GM19455 (cell line): ENCODE results near the gene MRGPRD.

Source experiments
- ATAC-seq: cut with Tn5 transposase; IDR thresholded peaks from one replicate; pipeline ENCODE4 v1.9.1; 2021; ENCODE audit not compliant: unreplicated experiment

The MRGPRD gene, protein sequence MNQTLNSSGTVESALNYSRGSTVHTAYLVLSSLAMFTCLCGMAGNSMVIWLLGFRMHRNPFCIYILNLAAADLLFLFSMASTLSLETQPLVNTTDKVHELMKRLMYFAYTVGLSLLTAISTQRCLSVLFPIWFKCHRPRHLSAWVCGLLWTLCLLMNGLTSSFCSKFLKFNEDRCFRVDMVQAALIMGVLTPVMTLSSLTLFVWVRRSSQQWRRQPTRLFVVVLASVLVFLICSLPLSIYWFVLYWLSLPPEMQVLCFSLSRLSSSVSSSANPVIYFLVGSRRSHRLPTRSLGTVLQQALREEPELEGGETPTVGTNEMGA

DNA sequence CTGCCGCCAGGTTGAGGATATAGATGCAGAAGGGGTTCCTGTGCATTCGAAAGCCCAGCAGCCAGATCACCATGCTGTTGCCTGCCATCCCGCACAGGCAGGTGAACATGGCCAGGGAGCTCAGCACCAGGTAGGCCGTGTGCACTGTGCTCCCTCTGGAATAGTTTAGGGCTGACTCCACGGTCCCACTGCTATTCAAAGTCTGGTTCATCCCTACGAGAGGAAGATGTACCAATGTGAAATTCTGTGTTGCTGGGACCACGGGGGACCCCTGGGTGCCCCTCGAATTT, at the start of gene MRGPRD:
Gene MRGPRD, minus strand, starts transcription at position 211 of the 290 bp plus-strand sequence. Its CDS starts 0 bp downstream, at position 211.
- ATAC-seq, result no peak

DNA sequence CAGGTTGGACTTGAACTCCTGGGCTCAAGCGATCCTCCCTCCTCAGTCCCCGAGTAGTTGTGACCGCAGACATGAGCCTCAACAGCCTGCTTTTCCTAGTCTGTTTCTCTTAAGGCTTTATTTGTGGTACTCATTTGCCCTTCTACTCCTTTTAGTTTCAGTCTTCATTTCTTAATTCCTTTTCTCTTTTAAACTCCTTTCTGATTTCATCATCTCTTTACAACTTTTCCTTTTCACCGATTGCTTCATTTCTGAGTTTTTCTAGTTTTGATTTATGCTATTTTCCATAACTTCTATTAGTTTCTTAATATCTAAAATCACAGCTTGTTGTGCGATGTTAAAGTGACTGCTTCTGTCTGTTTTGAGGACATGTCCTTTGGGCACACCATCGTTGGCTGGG, 49.5 kb upstream of the MRGPRD start:
- no peak for ATAC-seq

DNA sequence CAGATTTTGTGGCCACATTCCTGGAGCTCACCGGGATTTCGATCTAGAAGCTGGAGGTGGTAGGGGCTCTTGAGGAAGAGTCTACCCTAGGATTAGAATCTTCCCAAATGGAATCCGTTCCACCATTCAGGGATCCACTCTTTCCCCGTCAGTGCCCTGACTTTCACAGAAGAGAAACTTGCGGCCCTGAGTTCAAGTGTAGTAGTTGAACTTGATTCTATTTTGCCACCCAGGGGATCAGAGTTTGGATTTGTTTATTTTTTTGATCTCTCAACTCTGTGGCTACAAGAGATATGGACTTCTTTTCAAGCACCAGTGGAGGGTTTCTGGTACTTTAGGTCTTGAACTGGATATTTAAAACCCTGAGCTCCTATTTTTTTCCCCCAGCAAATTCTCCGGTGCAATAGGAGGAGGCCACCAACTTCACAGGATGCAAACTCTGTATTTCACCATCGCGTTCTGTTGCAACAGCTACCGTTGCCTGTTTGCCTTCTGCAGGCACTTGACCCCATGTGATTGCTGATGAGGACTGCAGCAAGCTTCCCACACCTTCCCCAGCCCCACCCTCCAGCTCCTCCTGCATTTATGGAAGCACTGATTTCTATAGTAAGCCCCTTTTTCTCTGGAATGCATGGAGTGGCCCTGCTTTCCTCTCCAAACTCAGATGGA, 47.1 kb upstream of the MRGPRD start:
- ATAC-seq, result no peak

DNA sequence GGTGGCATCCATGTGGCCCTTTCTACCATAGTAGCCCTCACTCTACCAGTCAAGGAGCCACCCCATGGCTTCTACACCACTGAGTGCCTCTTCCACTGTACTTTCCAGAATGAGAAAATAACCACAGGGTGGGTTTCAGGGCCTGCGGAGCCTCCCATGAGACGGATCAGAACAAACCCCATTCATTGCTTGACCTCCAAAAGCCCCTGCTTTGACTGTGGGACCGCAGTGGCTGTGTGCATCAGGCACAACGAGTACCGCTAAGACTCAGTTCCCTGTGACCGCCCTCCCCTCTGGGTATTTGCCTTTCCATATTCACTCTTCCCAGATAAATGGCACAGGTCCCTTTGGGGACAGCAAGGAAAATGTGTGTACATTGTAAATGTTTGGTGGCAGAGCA, 43.7 kb upstream of the MRGPRD start:
- ATAC-seq, result no peak

DNA sequence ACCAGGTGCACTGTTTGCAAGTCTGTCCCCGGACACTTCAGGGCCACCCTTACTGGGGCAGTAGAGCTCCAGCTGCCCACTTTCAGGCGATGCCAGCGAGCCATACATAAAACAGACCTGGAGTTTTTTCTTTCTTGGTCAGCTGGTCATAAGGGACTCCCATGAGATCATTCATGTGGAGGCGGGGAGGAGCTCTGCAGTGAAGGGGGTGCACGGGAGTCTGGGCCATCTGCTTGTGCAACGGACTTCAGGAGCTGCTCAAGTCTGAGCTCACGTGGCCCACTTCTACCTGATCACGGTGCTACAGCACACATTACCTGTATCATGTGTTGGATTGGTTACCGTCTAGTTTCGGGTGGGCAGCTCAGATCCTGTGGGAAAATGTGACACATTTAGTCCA, 41.5 kb upstream of the MRGPRD start:
- no peak for ATAC-seq

DNA sequence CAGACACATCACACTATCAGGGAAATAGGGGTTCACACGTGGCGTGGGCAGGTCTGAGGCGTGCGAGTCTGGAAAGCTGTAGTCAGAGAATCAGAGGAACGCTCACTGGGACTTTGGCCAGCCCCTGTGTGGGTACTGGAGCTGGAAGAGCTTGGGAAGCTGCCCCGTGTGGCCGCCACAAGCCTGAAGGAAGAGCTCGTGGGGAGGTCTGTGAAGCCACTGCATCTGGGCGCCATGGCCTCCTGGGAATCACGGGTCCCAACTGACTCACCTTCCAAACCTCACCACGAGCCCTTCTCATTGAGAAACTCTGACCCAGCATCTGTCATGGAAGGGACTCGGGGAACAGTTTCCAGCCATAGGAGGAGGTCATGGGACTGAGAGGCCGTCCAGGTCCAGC, 38.1 kb upstream of the MRGPRD start:
- ATAC-seq, result no peak

DNA sequence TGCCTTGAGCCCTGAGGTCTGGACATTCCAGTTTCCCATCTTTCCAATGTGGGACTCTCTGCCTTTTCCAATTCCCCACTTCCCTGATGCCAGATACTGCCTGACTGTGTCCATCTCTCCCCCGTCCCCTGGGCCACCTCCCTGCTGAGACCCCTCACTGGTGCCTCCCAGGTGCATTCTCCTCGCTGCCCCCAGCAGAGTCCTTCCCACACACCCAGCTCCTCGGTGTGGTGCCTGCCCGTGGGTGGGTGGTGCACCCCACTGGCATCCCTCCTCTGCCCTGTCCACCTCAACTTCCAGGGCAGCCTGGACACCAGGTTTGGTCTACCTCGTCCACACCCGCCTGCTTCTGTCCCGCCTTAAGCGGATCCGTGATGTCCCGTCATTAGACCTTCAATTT, 37.2 kb upstream of the MRGPRD start:
- ATAC-seq, result no peak

DNA sequence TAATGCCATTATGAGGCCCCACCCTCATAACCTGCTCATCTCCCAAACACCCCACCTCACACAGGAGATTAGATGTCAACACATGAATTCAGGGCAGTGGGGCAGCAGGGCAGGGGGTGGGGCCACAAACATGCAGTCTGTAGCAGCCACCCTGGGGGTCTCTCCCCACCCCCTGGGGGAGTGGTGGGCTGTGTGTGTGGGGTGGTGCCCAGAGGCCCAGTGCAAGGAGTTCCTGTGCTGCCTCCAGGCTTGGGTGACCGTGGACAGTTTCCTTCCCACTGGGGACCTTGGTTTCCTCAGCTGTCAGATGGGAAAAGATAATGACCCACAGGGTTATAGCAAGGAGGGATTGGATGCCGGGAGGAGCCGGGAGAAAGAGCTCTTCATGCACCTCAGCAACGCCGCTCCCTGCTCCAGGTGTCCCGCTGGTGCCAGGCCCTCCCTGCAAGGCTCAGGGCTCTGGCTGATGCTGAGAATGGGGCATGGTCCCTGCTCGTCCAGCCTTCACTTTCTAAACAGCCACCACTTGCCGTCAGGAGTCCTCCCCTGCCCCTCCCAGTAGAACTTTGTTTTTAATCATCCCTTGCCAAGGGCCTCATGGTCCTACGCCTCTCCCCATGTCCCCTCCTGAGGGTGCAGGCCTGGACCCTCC, 34.2 kb upstream of the MRGPRD start:
- no peak for ATAC-seq

DNA sequence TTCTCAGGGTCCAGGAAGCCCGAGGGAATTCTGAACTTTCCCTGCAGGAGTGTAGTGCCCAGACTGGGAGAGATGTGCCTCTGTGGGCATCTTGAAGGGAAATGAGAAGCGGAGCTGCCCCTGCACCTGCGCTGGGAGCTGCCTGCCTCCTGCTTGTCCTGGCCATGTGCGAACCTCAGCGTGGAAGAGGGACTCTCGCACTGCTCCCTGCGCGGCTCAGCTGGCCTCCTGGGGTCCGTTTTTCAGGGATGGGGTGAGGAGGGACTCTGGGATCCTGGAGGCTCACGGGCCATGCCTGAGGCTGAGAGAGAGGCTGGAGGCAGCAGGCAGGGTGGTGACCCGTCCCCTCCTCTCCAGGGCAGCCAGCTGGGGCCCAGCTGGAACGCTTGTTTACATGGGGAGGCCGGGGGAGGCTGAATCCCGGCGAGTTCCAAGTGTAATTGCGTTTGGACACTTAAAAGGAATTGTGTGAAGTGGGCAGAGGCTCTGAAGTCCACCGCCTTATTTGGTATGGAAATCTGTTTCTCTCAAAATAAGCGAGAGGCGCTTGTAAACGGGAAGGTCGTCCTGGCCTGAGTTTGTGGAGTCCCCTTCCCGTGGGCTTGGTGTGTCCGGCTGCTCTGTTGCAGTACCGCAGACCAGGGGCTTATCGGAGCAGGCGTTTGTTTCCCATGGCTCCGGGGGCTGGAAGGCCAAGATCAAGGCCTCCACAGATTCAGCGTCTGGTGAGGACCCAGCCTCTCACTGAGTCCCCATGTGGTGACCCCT, 33.5 kb upstream of the MRGPRD start:
- no peak for ATAC-seq

DNA sequence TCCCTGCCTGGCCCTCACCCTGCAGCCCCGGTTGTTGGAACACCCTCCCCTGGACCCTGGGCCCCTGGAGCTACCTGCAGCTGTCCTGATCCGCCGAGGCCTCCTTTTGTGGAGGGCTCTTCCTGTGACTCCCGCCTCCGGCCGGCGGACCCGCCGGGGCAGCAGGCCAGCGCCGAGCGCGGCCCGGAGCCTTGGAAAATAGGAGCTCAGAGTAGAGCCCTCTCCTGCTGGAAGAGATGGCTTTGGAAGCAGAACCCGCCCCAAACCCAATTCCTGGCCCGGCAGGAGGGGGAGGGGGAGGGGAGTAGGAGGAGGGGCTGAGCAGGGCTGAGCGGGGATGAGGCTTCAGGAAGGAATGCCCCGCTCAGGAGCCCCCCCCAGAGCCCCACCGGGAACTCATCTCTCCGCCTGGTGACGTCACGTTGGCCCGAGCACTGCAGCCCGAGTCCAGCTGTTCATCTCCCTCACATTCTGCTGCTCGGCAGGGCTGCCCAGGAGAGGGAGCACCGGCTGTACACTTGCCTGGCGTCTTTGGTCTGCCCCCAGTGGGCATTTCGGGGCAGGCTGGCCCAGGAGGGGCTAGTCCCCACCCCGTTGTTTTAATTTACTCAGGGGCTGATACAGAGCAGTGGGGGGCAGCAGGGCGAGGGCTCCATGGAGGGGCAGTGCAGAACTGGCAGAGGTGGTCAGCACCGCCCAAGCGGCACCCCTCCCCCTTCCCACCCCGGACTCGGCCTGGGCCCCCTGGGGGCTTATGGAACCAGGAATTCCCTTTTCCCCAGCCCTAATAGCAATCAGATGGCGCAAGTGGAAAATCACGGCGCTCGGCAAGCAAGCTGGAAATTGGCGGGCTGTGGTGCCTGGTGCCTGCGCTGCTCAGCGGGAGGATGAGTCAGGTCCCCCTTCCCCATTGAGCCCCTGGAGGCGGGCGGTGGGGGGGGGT, 32.5 kb upstream of the MRGPRD start, which contains the start of gene MRGPRF:
Gene MRGPRF, minus strand, starts transcription at position 238 of the 943 bp plus-strand sequence. CDS start 3,345 bp downstream, outside the sequence.
- ATAC-seq, result no peak

DNA sequence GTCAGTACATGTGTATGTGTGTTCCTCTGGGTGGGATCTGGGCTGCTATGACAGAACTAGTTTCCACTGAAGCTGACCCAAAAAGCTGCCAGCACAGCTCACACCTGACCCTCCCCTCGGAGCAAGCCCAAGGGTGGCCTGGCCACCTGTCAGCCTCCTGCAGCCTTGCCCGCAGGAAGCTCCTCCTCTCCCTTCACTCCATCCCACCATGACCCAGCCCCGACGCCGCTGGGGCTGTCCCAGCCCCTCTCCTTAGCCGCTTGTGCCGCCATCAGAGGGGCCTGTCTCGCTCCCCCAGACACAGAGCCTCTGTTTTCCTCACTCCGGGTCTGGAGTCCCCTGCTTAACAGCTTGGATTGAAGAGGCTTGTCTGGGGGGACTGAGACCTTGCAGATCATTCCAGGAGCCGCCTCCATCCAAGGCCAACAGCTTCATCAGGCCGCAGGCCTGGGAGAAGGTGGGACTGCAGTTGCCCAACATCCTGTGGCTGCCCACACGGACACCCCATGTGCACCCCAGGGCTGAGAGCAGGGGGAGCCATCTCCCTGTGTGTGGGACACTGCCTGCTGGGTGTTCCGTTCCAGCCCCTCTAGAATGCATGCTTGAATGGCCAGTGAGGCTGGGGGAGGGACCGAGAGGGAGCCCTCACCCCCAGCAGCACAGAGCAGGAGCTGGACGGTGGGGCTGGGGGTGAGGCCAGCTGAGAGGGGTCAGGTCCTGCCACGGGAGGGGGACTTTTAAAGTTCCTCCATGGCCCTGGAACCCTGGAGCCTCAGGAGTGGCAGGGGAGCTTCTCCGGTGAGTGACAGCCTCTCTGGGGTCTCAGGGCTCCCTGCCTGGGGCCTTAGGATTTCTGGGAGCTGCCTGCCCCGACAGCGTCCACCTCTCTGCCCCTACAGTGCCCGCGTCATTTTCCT, 31.6 kb upstream of the MRGPRD start:
- ATAC-seq, result no peak

DNA sequence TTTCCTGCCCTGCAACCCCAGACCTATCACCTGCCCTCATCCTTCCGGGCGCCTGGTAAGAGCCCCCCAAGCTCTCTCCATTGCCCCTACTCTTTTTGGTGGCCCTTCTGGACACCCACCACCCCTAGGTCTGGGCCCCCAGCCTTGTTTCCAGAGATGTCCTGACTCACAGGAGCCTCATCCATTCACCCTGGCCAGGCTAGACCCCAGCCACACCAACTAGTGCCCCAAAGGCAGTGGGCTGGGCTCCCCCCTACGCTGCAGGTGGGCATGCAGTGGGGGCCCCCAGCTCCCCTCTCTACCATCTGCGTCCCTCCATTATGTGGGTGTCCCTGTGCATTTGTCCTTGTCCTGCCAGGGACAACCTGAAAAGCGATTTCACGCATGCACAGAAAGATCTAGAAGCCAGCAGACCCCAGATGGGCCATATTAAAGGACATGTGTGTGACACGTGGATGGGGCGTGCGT, 30.9 kb upstream of the MRGPRD start:
- ATAC-seq, result no peak

DNA sequence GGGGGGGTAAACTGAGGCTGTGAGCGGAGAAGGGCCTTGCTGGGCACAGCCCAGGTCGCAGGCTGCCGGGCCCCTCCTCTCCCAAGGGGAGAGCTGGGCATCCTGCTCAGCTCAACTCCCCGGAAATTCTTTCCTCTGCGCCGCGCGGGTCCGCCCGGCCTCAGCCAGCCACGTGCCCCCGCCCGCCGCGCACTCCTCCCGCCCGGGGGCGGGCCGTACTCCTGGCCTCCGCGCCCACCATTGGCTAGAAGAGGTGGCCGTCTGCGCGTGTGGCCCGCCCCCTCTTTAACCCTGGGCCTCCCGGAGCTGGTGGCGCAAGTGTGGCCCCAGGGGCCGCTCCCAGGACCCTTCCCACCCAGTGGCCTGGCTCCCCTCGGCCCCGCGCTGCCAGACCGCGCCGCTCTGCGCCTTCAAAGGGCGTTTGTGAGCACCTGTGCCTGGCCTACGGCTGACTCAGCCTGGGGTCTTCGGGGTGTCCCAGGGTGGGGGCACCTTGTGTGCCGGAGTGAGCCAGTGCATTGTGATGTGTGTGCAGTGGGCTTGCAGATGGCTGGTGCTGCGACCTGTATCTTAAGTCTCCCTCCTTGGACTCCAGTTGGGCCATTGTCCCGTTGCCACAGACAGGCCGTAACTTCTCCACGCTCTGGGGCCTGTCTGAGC, 30.3 kb upstream of the MRGPRD start:
- no peak for ATAC-seq

DNA sequence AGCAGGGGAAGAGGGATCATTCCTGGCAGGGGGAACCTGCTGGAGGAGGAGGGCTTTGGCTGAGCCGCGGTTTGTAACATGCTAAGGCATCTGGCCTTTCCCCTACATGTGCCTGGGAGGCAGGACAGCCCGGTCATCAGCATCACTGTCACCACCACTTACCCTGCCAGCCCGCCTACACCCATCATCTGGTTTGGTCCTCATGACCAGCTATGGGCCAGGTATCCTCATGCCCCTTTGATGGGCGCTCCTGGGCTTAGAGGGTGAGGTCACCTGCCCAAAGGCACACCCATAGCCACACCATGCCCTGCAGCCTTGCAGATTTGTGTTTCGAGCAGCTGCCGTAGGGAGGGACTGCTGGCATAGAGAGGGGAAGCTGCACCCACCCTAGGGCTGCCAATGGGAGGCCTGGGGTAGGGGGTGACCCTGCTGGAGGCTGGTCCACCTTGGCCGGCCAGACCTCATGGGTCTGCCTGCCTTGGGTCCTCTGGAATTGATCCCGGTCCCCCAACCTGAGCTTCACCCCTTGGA, 29.6 kb upstream of the MRGPRD start:
- no peak for ATAC-seq

DNA sequence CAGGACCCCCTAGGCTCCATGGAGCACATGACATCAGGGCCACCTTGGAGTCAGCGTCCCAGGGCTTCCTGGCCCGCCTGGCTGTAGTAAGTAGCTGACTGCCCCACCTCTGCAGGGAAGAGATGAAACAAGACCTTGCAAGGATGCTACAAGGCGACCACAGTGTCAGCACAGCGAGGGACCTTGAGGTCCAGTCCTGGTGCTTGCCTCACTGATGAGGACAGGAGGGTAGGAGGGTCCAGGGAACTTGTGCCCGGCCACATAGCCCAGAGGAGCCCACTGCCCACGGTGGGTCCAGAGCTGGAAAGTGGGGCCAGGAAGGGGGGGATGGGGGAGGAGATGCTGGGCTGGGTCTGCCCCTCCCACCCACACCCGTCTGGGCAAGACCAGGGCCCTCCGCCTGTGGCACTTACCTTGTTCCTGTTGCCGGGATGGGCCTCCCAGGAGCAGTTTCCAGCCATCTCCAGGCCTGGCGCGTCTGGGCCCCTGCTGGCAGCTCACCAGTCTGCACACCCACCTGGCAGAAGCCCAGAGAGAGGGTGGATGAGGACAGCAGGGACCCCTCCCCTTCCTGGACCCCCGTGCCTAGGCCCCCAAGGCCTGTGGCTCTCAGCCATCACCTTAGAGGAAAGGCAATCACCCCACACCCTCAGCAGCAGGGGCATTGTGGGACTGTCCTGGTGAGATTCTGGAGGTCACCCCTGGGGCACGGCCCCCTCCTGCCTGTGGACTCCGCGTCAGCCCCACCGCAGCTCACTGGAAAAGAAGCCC, 28.8 kb upstream of the MRGPRD start:
- ATAC-seq, result no peak

DNA sequence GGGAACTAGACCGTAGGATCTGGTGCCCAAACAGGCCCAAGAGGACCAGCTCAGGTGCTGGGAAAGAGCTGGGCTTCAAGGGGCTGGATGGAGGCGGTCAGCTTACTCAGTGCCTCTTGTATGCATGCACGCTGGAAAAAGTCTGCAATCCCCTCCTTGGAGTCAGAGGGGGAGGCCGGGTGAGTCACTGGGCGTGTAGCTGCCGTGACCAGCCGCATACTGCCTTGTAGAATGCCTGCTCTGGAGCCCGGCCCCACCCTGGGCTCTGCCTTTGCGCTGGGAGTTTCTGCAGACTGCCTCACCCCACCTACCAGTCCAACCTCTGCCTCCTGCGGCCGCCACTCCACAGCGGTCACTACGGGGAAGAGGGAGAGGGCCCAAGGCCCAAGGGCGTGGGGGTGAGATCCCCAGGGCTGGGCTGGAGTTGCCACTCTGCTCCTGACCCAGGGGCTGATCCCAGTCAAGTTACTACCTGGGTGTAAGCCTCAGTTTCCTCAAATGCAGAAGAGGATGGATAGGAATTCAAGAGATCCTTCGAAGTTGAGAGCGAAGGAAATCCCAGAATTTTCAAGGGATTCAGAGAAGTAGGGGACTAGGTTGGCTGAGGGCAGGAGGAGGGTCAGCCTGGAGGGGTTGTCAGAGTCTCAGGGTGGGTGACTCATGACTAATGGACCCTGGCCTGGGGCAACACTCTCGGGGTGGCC, 28.1 kb upstream of the MRGPRD start:
- ATAC-seq, result no peak

DNA sequence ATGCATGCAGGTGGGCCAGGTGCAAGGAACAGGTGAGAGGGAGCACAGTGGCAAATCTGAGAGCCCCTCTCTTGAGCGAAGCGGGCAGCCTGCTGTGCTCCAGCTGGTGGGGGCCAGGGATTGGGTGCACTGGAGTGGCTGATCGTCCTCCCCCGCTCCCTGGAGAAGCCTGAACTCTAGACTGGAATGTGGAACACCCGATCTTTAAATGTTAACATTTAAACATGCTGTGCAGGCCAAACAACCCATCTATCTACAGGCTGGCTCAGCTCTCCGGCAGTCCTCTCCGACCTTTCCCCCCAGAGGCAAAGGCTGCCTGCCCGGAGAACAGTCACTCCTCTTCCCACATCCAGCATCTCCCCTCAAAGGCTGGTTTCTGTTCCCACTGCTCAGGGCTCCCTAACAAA, 27.2 kb upstream of the MRGPRD start:
- no peak for ATAC-seq
